Tibial nerve (tissue), 3 donors: Measurements from ENCODE around the gene TUBB1.

Experiments used
- CTCF ChIP-seq, 5 experiments: fragments of 200-600 bp in 3 of 5; fragments of 450-650 bp in 2 of 5; sonication (generic) in 3 of 5; IDR thresholded peaks; one replicate each; pipeline ENCODE4 v1.5.1; 2016 to 2019; ENCODE audit warnings: antibody characterized with exemption in 5 of 5, mild to moderate bottlenecking in 3 of 5, moderate library complexity in 2 of 5
- POLR2A ChIP-seq, 2 donors: fragments of 450-650 bp; IDR thresholded peaks; one replicate each; pipeline ENCODE4 v1.6.1; 2017; ENCODE audit warnings: antibody characterized with exemption in 2 of 2, mild to moderate bottlenecking in 2 of 2, moderate library complexity in 2 of 2

- no peak for TF ChIP-seq CTCF (IDR thresholded peaks at IDR 0.05)
- TF ChIP-seq POLR2A (IDR thresholded peaks at IDR 0.05) = no peak
Measured at GRCh38 chr20:59028812-59029211, 9.6 kb downstream of the TUBB1 start.
